Fibroblast of villous mesenchyme (primary cell): ENCODE measurements around the gene INSRR. TPM values are rescaled to one million over a fixed set of nuclear protein-coding genes. Genes with fewer than 3 reads are reported as not detected.

ENCODE experiments used
- DNase-seq: peaks from one replicate; pipeline ENCODE4 v3.0.0-alpha.2; 2010; ENCODE audit warnings: low read depth
- H3K4me3 ChIP-seq: 2 replicates; pipeline ENCODE4 v1.5.1; 2011; ENCODE audit warnings: low read depth, mild to moderate bottlenecking, low read length
- CTCF ChIP-seq: IDR thresholded peaks from 2 replicates; pipeline ENCODE4 v1.5.1; 2012; ENCODE audit warnings: low read depth, mild to moderate bottlenecking, low read length; ENCODE audit not compliant: insufficient read depth
- total RNA-seq: library from RNA; depleted of rRNA; stranded (reverse); fragments of >200 nt; gene quantifications from 2 replicates; pipeline ENCODE4 v1.2.3, GENCODE V29; 2012

INSRR gene
- total RNA-seq, 1 donor, result not detected

GRCh38 chr1:156881663-156882062, 22.7 kb upstream of the INSRR start:
- DNase-seq, result no peak
- TF ChIP-seq CTCF, result no peak

GRCh38 chr1:156881101-156881500, 22.2 kb upstream of the INSRR start:
- no peak for DNase-seq
- TF ChIP-seq CTCF, result no peak
- H3K4me3 ChIP-seq, result no peak overlapping the region

More at GRCh38 chr1:156881663-156882062, 22.7 kb upstream of the INSRR start:
- no peak overlapping the region for H3K4me3 ChIP-seq

GRCh38 chr1:156880473-156880872, 21.6 kb upstream of the INSRR start:
- TF ChIP-seq CTCF, result no peak
- H3K4me3 ChIP-seq, result no peak overlapping the region
- no peak for DNase-seq

GRCh38 chr1:156879876-156880275, 21.0 kb upstream of the INSRR start:
- no peak for TF ChIP-seq CTCF
- no peak overlapping the region for H3K4me3 ChIP-seq
- DNase-seq, result no peak

- DNase-seq, result no peak
- no peak for TF ChIP-seq CTCF
- no peak overlapping the region for H3K4me3 ChIP-seq
Measured at GRCh38 chr1:156877433-156878170, 18.7 kb upstream of the INSRR start.

- H3K4me3 ChIP-seq, result no peak overlapping the region
- TF ChIP-seq CTCF, result no peak
- DNase-seq, result no peak
Measured at GRCh38 chr1:156876281-156876680, 17.4 kb upstream of the INSRR start.

- no peak overlapping the region for H3K4me3 ChIP-seq
- DNase-seq, result no peak
- TF ChIP-seq CTCF, result no peak
Measured at GRCh38 chr1:156875341-156875615, 16.4 kb upstream of the INSRR start.
